PFSK-1 (cell line): ENCODE results near the gene GDPD4.

Experiments
- POLR2AphosphoS5 ChIP-seq: IDR thresholded peaks from 2 replicates; pipeline ENCODE4 v1.6.1; 2012; ENCODE audit warnings: low read depth, mild to moderate bottlenecking, control low read depth, low read length, moderate library complexity
- TF ChIP-seq, protein P1 (sequence below), 2 experiments: IDR thresholded peaks; 2 replicates each; pipeline versions ENCODE4 v1.6.1 to v1.8.0; 2011 to 2012; ENCODE audit warnings: low read depth in 2 of 2, low read length in 2 of 2, control low read depth in 1 of 2, inconsistent platforms in 1 of 2, mild to moderate bottlenecking in 1 of 2, moderate library complexity in 1 of 2; ENCODE audit not compliant: insufficient read depth in 1 of 2

DNA sequence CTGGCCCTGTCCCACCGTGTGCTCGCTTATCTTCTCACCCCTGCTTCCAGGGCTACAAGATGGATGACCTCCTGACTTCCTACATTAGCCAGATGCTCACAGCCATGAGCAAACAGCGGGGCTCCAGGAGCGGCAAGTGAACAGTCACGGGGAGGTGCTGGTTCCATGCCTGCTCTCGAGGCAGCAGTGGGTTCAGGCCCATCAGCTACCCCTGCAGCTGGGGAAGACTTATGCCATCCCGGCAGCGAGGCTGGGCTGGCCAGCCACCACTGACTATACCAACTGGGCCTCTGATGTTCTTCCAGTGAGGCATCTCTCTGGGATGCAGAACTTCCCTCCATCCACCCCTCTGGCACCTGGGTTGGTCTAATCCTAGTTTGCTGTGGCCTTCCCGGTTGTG, 86.9 kb downstream of the GDPD4 start:
- TF ChIP-seq, protein P1, sequence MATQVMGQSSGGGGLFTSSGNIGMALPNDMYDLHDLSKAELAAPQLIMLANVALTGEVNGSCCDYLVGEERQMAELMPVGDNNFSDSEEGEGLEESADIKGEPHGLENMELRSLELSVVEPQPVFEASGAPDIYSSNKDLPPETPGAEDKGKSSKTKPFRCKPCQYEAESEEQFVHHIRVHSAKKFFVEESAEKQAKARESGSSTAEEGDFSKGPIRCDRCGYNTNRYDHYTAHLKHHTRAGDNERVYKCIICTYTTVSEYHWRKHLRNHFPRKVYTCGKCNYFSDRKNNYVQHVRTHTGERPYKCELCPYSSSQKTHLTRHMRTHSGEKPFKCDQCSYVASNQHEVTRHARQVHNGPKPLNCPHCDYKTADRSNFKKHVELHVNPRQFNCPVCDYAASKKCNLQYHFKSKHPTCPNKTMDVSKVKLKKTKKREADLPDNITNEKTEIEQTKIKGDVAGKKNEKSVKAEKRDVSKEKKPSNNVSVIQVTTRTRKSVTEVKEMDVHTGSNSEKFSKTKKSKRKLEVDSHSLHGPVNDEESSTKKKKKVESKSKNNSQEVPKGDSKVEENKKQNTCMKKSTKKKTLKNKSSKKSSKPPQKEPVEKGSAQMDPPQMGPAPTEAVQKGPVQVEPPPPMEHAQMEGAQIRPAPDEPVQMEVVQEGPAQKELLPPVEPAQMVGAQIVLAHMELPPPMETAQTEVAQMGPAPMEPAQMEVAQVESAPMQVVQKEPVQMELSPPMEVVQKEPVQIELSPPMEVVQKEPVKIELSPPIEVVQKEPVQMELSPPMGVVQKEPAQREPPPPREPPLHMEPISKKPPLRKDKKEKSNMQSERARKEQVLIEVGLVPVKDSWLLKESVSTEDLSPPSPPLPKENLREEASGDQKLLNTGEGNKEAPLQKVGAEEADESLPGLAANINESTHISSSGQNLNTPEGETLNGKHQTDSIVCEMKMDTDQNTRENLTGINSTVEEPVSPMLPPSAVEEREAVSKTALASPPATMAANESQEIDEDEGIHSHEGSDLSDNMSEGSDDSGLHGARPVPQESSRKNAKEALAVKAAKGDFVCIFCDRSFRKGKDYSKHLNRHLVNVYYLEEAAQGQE (IDR thresholded peaks at IDR 0.05; ENCODE audit: insufficient read depth in 1 of 2, low read depth in 2 of 2, low read length in 2 of 2): no peak
- TF ChIP-seq POLR2AphosphoS5: no peak
